Activated naive CD4-positive, alpha-beta T cell treated with anti-CD3 and anti-CD28 coated beads for 36 hours (primary cell): Measurements from ENCODE around the gene IL1RAPL2. TPM values are rescaled to one million over a fixed set of nuclear protein-coding genes. Genes with fewer than 3 reads are reported as not detected.
"Not testable (repeated sequence)": the region's sequence is repeated elsewhere in the genome, so short reads cannot be mapped to it uniquely, and the experiment has no call there.

Experiments
- CTCF ChIA-PET: fragments of 350-600 bp; sonication (Branson Sonifier 250); formaldehyde crosslinking; loops from one replicate; lab custom pipeline; 2021; ENCODE audit warnings: antibody characterized with exemption; lab: Charles Lee
- DNase-seq: peaks from one replicate; pipeline ENCODE4 v3.0.0-alpha.2; 2020
- H3K27ac Mint-ChIP-seq: one replicate; pipeline ENCODE4 v1.8.0; 2021; ENCODE audit warnings: mild to moderate bottlenecking, mixed read lengths
- H3K27me3 Mint-ChIP-seq: one replicate; pipeline ENCODE4 v1.8.0; 2021; ENCODE audit warnings: low read depth, mixed read lengths
- H3K36me3 Mint-ChIP-seq: one replicate; pipeline ENCODE4 v1.8.0; 2021; ENCODE audit warnings: low read depth, mixed read lengths
- H3K4me1 Mint-ChIP-seq: one replicate; pipeline ENCODE4 v1.8.0; 2021; ENCODE audit warnings: low read depth, mixed read lengths
- H3K4me3 Mint-ChIP-seq: one replicate; pipeline ENCODE4 v1.8.0; 2021; ENCODE audit warnings: mild to moderate bottlenecking, moderate library complexity, mixed read lengths
- H3K9me3 Mint-ChIP-seq: one replicate; pipeline ENCODE4 v1.8.0; 2021; ENCODE audit warnings: mixed read lengths
- intact Hi-C: fragments of 100-400 bp; cut with micrococcal nuclease; formaldehyde crosslinking; loops from one replicate; pipeline ENCODE4 v1.15.1; 2023
- total RNA-seq, 2 experiments: library from RNA; stranded (reverse); gene quantifications; one replicate each; pipeline ENCODE4 v1.2.3, GENCODE V29; 2021

The IL1RAPL2 gene
- total RNA-seq, 2 experiments from 2014 or later, result not detected

DNA sequence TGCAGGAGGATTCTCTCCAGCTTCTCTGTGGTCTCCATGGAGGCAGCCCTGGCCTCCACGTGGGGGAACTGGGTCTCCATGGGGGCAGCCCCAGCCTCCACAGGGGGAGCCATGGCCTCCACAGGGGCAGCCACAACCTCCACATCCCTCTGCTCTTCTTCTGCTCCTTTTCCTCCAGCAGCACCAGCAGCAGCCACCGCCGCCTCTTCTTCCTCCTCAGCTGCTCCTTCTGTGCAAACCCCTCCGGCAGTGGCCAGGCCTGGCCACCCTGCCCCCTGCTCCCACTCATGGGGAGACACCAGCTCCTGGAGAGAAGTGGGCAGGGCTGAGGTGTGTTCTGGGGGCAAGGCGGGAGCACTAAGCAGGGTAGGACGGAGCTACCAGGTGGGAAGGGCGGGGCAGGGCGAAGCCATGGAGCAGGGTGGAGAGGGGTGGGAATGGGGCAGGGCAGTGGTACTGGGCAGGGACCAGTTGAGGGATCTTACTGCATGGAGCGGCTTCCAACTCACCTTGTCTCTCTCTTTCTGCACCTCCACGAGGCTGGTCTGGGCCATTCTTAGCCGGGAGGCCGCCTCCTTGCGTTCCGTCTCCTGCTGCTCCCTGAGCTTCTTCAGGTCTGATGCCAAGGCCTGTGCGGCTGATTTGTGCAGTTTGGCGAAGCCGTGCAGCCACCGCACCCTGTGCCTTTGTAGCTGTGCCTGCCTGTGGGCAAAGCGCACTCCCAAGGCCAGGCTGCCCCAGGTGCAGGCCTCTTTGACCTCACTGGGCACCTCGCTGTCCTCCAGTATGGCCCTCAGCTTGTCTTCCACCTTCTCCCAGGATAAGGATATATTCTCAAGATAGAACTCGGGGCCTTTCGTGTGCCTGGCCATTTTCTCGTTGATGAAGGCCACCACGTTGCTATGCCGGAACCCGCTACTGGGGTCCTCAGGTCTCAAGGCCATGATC is 653.7 kb downstream of the IL1RAPL2 start:
- intact Hi-C loops, result no loop called here
- no peak for DNase-seq
- no peak overlapping the region for H3K27ac Mint-ChIP-seq
- no peaks in the 10 kb centered on the region for H3K4me1 Mint-ChIP-seq
- CTCF ChIA-PET, result no interaction called here
- no peaks in the 10 kb centered on the region for H3K9me3 Mint-ChIP-seq
- H3K36me3 Mint-ChIP-seq, result no peaks in the 10 kb centered on the region
- H3K27me3 Mint-ChIP-seq, result no peaks in the 10 kb centered on the region
- no peak overlapping the region for H3K4me3 Mint-ChIP-seq

GRCh38 chrX:105220636-105221035 is 654.6 kb downstream of the IL1RAPL2 start, which contains the start of gene TEX13A:
TEX13A (minus strand) TSS chrX:105220694; CDS start chrX:105220397, 297 bp downstream.
- intact Hi-C loops, result no loop called here
- Mint-ChIP-seq H3K36me3 (no peaks in the 10 kb centered on the region), H3K4me1 (no peaks in the 10 kb centered on the region), H3K27ac (no peak within 1 kb of the TSS), H3K4me3 (no peak within 1 kb of the TSS), H3K9me3 (no peaks in the 10 kb centered on the region), H3K27me3 (no peaks in the 10 kb centered on the region)
- CTCF ChIA-PET, result no interaction called here
- no peak for DNase-seq

DNA sequence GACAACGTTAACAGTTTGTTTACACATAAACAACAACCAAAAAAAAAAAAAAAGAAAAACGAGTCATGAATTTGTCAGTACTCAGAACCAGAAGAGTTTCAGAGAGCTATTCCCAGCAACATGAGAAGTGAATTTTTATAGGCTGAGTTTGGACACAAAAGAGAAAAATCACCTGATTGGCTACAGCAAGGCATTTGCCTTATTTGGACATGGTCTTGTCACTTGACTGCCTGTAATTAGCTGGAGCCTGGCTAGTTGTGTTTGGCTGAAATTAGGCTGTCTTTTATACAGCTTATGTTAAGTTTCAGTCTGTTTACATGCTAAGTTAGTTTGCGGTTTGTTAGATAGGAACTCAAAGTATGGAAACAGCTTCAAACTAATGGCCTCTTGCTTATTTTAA is 655.4 kb downstream of the IL1RAPL2 start:
- Mint-ChIP-seq H3K4me1 (no peaks in the 10 kb centered on the region), H3K9me3 (no peaks in the 10 kb centered on the region), H3K27me3 (no peaks in the 10 kb centered on the region), H3K27ac (no peak overlapping the region), H3K4me3 (no peak overlapping the region), H3K36me3 (no peaks in the 10 kb centered on the region)
- CTCF ChIA-PET, result no interaction called here
- intact Hi-C loops, result no loop called here
- DNase-seq, result no peak

DNA sequence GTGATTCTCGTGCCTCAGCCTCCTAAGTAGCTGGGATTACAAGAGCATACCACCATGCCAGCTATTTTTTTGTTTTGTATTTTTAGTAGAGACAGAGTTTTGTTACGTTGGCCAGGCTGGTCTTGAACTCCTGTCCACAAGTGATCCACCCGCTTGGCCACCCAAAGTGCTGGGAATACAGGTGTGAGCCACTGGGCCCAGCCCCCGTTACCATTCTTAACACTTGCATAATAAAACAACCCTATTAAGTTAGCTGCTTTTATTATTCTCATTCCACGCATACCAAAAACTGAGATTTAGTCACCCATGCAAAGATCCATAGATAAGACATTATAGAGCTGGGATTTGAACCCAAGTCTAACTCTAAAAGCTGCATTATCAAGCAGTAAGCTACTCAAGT is 660.5 kb downstream of the IL1RAPL2 start:
- Mint-ChIP-seq H3K36me3 (no peaks in the 10 kb centered on the region), H3K9me3 (no peaks in the 10 kb centered on the region), H3K4me1 (no peaks in the 10 kb centered on the region), H3K27ac (no peak overlapping the region), H3K4me3 (no peak overlapping the region), H3K27me3 (no peaks in the 10 kb centered on the region)
- DNase-seq, result no peak
- intact Hi-C loops, result no loop called here
- CTCF ChIA-PET, result no interaction called here

DNA sequence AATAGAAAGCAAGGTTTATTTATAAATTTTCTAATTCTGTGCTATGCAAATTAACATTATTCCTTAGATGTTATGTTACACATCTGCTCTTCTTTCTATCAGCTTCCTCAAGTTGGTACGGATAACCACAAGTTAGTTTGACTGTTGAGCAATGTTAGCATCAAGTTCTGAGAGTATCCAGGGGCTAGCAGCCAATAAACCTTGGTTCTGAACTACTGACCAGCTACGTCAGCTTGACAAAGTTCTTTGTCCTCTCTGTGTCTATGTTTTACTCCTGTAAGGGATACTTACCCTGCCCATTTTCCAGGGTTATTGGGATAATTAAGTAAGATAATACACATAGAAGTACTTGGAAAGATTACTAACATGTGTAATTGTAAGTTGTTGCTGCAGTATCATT is 662.6 kb downstream of the IL1RAPL2 start:
- CTCF ChIA-PET, result no interaction called here
- H3K4me3 Mint-ChIP-seq, result no peak overlapping the region
- no peaks in the 10 kb centered on the region for H3K4me1 Mint-ChIP-seq
- no peaks in the 10 kb centered on the region for H3K9me3 Mint-ChIP-seq
- DNase-seq, result no peak
- no peak overlapping the region for H3K27ac Mint-ChIP-seq
- intact Hi-C loops, result no loop called here
- no peaks in the 10 kb centered on the region for H3K36me3 Mint-ChIP-seq
- H3K27me3 Mint-ChIP-seq, result no peaks in the 10 kb centered on the region

GRCh38 chrX:105229146-105229545 is 663.1 kb downstream of the IL1RAPL2 start:
- intact Hi-C loops, result no loop called here
- Mint-ChIP-seq H3K27me3 (no peaks in the 10 kb centered on the region), H3K36me3 (no peaks in the 10 kb centered on the region), H3K4me3 (no peak overlapping the region), H3K27ac (no peak overlapping the region), H3K4me1 (no peaks in the 10 kb centered on the region), H3K9me3 (no peaks in the 10 kb centered on the region)
- CTCF ChIA-PET, result no interaction called here
- no peak for DNase-seq

DNA sequence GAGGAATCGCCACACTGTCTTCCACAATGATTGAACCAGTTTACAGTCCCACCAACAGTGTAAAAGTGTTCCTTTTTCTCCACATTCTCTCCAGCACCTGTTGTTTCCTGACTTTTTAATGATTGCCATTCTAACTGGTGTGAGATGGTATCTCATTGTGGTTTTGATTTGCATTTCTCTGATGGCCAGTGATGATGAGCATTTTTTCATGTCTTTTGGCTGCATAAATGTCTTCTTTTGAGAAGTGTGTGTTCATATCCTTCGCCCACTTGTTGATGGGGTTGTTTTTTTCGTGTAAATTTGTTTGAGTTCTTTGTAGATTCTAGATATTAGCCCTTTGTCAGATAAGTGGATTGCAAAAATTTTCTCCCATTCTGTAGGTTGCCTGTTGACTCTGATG is 671.4 kb downstream of the IL1RAPL2 start:
- CTCF ChIA-PET, H3K27ac Mint-ChIP-seq, intact Hi-C loops, DNase-seq, H3K4me1 Mint-ChIP-seq, H3K36me3 Mint-ChIP-seq, H3K4me3 Mint-ChIP-seq, H3K27me3 Mint-ChIP-seq, H3K9me3 Mint-ChIP-seq: not testable (repeated sequence)

GRCh38 chrX:105241056-105241455 is 675.1 kb downstream of the IL1RAPL2 start:
- intact Hi-C loops, result no loop called here
- Mint-ChIP-seq H3K36me3 (no peaks in the 10 kb centered on the region), H3K9me3 (no peaks in the 10 kb centered on the region), H3K27ac (no peak overlapping the region), H3K4me3 (no peak overlapping the region), H3K4me1 (no peaks in the 10 kb centered on the region), H3K27me3 (no peaks in the 10 kb centered on the region)
- DNase-seq, result no peak
- CTCF ChIA-PET, result no interaction called here

- Mint-ChIP-seq H3K4me3 (no peak overlapping the region), H3K9me3 (no peaks in the 10 kb centered on the region), H3K27ac (no peak overlapping the region), H3K4me1 (no peaks in the 10 kb centered on the region), H3K36me3 (no peaks in the 10 kb centered on the region), H3K27me3 (no peaks in the 10 kb centered on the region)
- no peak for DNase-seq
- intact Hi-C loops, result no loop called here
- CTCF ChIA-PET, result no interaction called here
These were observed 694.5 kb downstream of the IL1RAPL2 start for GRCh38 chrX:105260291-105261043.

DNA sequence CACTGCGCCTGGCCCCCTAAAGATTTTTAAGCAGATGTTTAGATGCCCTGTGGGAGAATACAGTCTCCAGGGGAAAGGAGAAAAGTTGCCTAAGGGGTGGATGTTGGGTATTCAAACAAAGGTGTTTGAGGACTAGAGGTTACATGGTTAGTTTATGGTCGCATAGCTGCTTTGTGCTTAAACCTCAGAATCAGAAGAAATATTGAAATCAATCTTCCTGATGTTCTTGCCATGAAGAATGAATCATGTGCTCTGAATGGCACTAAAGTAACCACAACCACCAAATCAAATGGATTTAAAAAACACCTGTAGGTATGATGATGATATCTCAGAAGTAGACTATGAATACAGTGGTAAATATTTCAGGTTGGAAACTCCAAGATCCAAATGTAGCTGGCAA is 697.2 kb downstream of the IL1RAPL2 start:
- no peaks in the 10 kb centered on the region for H3K27me3 Mint-ChIP-seq
- H3K4me3 Mint-ChIP-seq, result no peak overlapping the region
- CTCF ChIA-PET, result no interaction called here
- intact Hi-C loops, result no loop called here
- no peaks in the 10 kb centered on the region for H3K4me1 Mint-ChIP-seq
- H3K36me3 Mint-ChIP-seq, result no peaks in the 10 kb centered on the region
- DNase-seq, result no peak
- H3K27ac Mint-ChIP-seq, result no peak overlapping the region
- H3K9me3 Mint-ChIP-seq, result peaks cover 1% of the 10 kb centered on the region

DNA sequence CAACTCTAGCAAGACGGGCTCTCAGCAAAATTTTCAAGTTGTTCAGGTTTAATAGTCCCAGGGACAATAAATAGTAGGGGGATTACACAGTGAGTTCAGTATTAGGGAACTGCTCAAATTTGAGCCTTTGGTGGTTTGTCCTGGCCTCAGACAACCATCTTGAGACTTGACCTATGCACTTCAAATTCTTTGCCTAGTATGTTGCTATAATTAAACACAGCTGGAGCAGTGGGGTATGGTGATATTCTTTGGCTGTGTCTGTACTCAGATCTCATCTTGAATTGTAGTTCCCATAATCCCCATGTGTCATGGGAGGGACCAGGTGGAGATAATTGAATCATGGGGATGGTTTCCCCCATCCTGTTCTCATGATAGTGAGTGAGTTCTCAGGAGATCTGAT is 697.8 kb downstream of the IL1RAPL2 start:
- H3K27ac Mint-ChIP-seq, result no peak overlapping the region
- no peaks in the 10 kb centered on the region for H3K4me1 Mint-ChIP-seq
- CTCF ChIA-PET, result no interaction called here
- no peaks in the 10 kb centered on the region for H3K27me3 Mint-ChIP-seq
- H3K9me3 Mint-ChIP-seq, result peaks cover 1% of the 10 kb centered on the region
- no peaks in the 10 kb centered on the region for H3K36me3 Mint-ChIP-seq
- intact Hi-C loops, result no loop called here
- no peak overlapping the region for H3K4me3 Mint-ChIP-seq
- DNase-seq, result no peak

GRCh38 chrX:105265093-105265492 is 699.1 kb downstream of the IL1RAPL2 start:
- DNase-seq, result no peak
- CTCF ChIA-PET, result no interaction called here
- Mint-ChIP-seq H3K36me3 (no peaks in the 10 kb centered on the region), H3K27ac (no peak overlapping the region), H3K27me3 (no peaks in the 10 kb centered on the region), H3K4me3 (no peak overlapping the region), H3K9me3 (peaks cover 1% of the 10 kb centered on the region), H3K4me1 (no peaks in the 10 kb centered on the region)
- intact Hi-C loops, result no loop called here

- CTCF ChIA-PET, result no interaction called here
- Mint-ChIP-seq H3K36me3 (no peaks in the 10 kb centered on the region), H3K9me3 (peaks cover 1% of the 10 kb centered on the region), H3K27me3 (no peaks in the 10 kb centered on the region), H3K4me1 (no peaks in the 10 kb centered on the region), H3K27ac (no peak overlapping the region), H3K4me3 (no peak overlapping the region)
- no peak for DNase-seq
- intact Hi-C loops, result no loop called here
These were observed 700.5 kb downstream of the IL1RAPL2 start for GRCh38 chrX:105266456-105266855.
